GM13977 (cell line): ENCODE data around the gene ZNRF4.
"Not testable (repeated sequence)": the region's sequence is repeated elsewhere in the genome, so short reads cannot be mapped to it uniquely, and the experiment has no call there.

Experiments used
- DNase-seq: peaks from one replicate; pipeline ENCODE4 v3.0.0; 2012; ENCODE audit warnings: low spot score
- CTCF ChIP-seq: IDR thresholded peaks from 2 replicates; pipeline ENCODE4 v1.5.1; 2012; ENCODE audit warnings: mild to moderate bottlenecking, control low read depth; ENCODE audit not compliant: insufficient read depth; ENCODE audit errors: extremely low read depth, missing control alignments
- in situ Hi-C: fragments of 300-500 bp; cut with MboI; formaldehyde crosslinking; loops from one replicate; pipeline ENCODE4 v1.12.0; 2022; ENCODE audit warnings: low sequenced_read_pairs, low pct_unique_long_range_greater_than_20kb, mixed read lengths, inconsistent platforms; ENCODE audit not compliant: unreplicated experiment

ZNRF4 gene, protein sequence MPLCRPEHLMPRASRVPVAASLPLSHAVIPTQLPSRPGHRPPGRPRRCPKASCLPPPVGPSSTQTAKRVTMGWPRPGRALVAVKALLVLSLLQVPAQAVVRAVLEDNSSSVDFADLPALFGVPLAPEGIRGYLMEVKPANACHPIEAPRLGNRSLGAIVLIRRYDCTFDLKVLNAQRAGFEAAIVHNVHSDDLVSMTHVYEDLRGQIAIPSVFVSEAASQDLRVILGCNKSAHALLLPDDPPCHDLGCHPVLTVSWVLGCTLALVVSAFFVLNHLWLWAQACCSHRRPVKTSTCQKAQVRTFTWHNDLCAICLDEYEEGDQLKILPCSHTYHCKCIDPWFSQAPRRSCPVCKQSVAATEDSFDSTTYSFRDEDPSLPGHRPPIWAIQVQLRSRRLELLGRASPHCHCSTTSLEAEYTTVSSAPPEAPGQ

DNA sequence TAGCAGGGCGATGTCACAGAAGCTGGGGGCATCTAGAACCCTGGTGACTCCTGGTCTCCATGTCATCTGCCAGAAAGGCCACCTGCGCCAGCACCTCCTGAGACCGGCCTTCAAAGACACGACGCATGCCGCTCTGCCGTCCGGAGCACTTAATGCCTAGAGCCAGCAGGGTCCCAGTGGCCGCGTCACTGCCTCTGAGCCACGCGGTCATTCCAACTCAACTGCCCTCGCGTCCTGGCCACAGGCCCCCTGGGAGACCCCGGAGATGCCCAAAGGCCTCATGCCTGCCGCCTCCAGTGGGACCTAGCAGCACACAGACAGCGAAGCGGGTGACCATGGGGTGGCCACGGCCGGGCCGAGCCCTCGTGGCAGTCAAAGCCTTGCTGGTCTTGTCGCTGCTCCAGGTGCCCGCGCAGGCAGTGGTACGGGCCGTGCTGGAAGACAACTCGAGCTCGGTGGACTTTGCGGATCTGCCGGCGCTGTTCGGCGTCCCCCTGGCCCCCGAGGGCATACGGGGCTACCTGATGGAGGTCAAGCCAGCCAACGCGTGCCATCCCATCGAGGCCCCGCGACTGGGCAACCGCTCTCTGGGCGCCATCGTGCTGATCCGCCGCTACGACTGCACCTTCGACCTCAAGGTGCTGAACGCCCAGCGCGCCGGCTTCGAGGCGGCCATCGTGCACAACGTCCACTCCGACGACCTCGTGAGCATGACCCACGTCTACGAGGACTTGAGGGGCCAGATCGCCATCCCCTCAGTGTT, at the start of gene ZNRF4:
ZNRF4 (plus strand) TSS at position 51 of the 763 bp plus-strand sequence; CDS start at position 126, 75 bp downstream.
- no peak for TF ChIP-seq CTCF
- DNase-seq, result no peak
- in situ Hi-C loops, result no loop called here

DNA sequence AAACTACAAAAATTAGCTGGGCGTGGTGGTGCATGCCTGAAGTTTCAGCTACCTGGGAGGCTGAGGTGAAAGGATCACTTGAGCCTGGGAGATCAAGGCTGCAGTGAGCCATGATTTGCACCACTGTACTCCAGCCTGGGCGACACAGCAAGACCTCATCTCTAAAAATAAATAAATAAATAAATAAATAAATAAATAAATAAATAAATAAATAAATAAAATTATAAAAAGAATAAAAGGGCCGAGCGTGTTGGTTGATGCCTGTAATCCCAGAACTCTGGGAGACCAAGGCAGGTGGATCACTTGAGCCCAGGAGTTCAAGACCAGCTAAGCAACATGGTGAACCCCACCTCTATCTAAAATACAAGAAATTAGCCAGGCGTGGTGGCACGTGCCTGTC, 49.0 kb upstream of the ZNRF4 start:
- in situ Hi-C loops, DNase-seq: not testable (repeated sequence)

- DNase-seq, result no peak
- in situ Hi-C loops, result no loop called here
- TF ChIP-seq CTCF, result no peak
Observed at GRCh38 chr19:5406816-5407215, 48.4 kb upstream of the ZNRF4 start.

DNA sequence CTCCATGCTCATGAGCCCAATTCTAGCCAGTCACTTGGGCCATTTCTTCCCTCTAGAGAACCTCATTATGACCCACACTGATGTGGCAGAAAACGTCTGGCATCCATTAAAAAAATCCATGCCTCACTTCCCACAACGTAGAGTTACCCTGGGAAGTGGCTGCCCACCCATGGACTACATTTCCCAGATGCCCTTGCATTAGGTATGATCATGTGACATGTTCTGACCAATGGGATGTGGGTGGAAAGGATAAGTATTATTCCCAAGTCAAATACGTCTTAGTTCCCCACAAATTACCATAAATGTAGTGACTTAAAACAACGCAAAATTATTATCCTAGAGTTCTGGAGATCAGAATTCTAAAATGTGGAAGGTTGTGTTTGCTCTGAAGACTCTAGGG, 47.9 kb upstream of the ZNRF4 start:
- no peak for TF ChIP-seq CTCF
- DNase-seq, result no peak
- in situ Hi-C loops, result no loop called here

DNA sequence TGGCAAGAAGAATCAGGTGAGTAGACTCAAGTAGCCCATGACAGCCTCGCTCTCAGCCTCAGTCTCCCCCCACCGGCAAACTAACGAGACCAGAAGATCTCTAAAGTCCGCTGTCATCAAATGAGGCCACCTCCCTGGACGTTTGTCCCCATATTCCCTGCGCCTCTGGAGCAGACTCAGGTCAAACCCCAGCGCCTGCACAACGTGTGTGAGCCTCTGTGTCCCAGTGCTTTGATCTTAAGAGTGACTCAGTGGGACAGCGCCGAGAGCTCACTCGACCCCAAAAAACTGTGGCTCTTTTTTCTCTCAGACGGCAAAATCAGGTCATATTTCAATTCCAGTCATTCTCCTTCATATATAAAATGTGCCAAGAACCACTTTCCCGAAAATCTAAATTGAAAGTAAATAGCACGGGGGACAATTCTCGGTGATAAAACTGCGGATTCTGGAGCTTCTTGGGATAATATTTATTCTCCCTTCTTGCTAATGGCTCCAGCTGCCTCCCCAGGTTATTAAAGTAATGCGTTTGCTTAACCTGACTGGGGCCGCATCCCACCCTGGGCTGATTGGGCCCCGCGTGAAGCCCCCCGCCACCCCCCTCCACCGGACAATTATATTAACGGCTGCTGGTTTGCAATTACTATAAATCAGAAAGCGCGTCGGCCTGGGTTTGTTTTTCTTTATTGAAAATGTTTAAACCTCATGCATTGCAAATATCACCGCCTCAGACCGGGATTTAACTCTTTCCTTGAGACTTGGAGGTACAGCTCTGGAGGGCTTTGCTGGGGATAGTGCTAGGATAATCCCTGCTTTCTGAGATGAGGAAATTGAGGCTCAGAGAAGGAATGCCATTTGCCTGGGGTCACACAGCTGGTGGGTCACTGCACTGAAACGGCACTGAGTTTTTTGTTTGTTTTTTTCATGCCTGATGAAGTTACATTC, 37.5 kb upstream of the ZNRF4 start:
- DNase-seq, result no peak
- in situ Hi-C loops, result no loop called here
- TF ChIP-seq CTCF, result no peak

DNA sequence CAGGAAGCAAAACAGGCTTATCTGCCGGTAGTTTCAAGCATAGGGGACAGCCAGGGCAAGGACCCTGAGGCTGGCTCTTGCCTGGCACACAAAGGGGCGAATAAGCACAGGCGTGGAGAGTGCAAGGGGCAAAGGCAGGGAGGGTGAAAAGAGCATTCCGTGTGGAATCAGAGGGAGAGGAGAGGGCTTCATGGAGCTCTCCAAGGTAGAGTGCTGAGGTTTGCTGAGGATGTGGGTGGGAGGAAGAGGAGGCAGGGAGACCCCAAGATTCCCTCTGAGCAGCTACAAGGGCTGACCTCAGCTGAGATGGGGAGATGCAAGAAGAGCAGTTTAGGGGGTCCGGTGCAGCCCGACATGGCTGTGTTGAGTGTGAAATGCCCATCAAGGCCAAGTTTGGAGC, 36.5 kb upstream of the ZNRF4 start:
- TF ChIP-seq CTCF, result no peak
- DNase-seq, result no peak
- in situ Hi-C loops, result no loop called here
